Inferior parietal cortex (tissue), 1 donor: ENCODE results near the gene CYBA.

ENCODE experiments used
- DNase-seq: peaks from one replicate; pipeline ENCODE4 v3.0.0-alpha.2; 2016; ENCODE audit errors: extremely low spot score

The CYBA gene

DNA sequence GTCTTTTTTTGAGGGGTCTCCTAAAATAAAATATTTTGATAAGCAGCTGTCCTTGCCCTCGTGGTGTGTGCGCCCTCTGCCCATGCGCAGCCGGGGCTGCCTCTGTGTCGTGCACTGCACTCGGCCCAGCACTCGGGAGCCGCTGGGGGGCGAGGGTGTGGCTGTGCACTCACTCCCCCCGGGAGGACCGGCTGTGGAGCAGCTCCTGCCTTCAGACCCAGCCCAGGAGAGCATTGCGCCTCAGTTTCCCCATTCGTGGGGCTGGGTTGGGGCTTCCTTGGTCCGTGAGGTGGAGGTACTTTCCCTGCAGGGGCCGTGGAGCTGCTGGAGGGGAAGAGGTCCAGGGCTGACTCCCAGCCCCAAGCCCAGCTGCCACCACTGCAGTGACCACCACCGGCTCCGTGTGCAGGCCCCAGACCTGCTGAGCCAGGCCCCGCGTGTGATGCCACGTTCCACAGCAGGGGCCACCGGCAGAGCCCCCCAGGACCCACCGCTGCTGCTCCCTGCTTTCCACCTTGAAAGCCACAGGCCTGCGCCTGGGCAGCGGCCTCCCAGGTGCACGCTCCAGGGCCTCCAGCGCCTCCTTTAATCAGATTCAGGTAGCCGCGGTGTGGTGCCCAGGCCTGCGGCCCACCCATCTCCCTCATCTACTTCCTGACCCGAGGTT lies 18.8 kb downstream of the CYBA start:
- no peak for DNase-seq

DNA sequence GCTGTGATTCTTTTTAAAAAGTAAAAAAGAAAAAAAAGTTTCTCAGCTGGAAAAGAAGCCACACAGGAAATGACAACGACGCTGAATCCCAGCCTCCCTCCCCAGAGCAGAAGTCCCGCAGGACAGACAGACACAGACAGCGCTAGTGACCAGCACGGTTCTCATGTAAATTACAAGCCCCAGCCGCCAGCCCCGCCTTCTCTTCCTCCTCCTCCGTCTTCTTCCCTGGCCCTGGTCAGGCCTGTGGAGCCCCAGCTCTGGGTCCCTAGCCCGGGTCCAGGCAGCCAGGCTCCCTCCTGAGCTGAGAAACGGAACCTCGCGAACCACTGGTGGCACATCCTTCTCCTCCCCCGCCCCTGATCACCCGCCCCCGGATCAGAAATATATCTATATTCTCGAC lies 19.5 kb downstream of the CYBA start:
- no peak for DNase-seq

DNA sequence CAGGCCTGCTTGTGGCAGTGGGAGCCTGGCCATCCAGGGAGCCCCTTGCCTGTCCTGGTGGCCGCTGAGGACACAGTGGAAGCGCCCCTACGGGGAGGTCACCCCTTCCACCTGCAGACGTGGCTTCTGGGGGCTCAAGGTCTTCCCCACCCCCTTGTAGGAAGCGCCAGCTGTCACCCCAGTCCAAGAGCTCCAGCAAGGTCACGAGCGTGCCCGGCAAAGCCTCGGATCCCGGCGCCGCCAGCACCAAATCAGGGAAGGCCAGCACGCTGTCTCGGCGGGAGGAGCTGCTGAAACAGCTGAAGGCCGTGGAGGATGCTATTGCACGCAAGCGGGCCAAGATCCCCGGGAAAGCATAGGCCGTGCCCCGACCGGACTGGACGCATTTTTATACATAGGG lies 19.9 kb downstream of the CYBA start:
- no peak for DNase-seq

GRCh38 chr16:88630433-88630832 lies 20.4 kb downstream of the CYBA start:
- DNase-seq, result no peak

DNA sequence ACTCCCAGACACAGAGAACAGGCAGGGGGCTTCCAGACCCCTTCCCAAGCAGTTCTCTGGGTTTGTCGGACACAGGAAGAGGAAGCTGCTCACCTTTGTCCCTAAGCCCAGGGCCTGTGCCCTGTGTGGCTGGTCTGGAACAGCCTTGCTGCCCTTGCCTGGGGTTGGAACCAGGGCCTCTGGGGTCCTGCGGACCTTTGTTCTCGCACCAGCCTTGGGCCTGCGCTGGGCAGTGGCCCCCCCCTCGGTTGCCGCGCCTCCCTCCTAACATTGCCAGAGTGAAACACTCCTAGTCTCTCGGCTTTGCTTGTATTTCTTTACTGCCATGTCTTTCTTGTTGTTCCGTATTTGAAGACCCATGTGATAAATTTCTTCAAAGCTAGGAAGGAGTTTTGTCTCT lies 21.0 kb downstream of the CYBA start:
- DNase-seq, result no peak

- no peak for DNase-seq
Observed at GRCh38 chr16:88628512-88628974, 22.3 kb downstream of the CYBA start.

- no peak for DNase-seq
Observed at GRCh38 chr16:88627531-88628411, 23.1 kb downstream of the CYBA start.

GRCh38 chr16:88626646-88627045 lies 24.2 kb downstream of the CYBA start:
- no peak for DNase-seq

DNA sequence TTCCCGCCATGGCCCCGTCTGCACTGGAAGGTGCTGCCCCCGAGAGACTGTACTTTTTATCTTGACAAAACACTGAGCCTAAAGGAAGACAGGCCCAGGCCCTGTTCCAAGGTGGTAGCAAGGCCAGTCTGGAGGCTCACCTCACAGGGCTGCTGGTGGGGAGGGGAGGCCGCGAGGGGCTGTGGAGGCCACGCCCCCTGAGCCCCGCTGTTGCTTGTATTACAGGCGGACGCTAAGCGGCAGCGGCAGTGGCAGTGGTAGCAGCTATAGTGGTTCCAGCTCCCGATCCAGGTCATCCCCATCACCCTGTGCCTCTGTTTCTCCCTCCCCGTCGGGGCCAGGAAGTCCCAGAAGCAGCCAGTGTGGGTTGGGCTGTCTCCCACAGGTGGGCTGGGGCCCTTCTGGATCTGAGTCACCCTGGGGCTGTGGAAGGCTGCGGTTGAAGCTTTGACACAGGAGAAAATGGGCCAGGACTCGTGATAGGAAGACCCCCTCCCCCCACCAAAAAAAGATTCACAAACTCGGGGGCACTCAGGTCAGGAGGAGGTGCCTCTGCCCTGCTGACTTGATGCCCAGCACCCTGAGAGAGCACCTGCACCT lies 25.8 kb downstream of the CYBA start:
- DNase-seq, result no peak

DNA sequence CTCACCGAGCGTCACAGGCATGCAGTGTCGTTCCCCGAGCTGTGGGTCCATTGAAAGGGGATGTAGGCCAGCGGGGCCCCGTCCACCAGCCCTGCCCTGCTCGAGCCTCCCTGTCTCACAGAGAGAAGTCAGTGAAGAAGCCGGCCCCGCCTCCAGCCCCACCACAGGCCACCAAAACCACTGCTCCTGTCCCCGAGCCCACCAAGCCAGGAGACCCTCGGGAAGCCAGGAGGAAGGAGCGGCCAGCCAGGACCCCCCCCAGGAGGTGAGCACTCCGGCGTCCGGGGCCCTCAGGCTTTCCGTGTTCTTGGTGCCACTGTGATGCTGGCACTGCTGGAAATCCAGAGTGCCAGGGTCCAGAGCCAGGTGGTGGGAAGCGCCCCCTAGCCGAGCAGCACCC lies 26.4 kb downstream of the CYBA start:
- no peak for DNase-seq

GRCh38 chr16:88623858-88624257 lies 27.0 kb downstream of the CYBA start:
- DNase-seq, result no peak

DNA sequence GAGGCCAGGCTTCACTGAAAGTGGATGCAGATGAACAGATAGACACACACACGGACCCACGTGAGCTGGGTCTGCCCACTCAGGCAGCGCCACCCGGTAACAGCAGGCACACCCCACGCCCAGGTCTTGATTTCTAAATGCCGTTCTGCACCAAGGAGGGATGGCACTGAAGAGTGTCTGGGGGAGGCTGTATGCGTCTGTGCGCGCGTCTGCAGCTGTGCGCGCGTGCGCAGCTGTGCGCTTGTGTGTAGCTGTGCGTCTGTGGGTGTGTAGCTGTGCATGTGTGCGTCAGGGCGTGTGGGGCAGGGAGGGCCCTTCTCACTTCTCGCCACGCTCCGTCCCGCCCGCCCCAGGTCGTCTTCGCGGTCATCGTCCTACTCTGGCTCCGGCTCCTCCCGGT lies 28.0 kb downstream of the CYBA start:
- DNase-seq, result peak; percentile 6

GRCh38 chr16:88622125-88622524 lies 28.7 kb downstream of the CYBA start:
- no peak for DNase-seq

- no peak for DNase-seq
Observed at GRCh38 chr16:88619859-88620815, 30.7 kb downstream of the CYBA start.

GRCh38 chr16:88618956-88619667 lies 31.7 kb downstream of the CYBA start:
- DNase-seq, result no peak

- DNase-seq, result no peak
Observed at GRCh38 chr16:88618182-88618955, 32.5 kb downstream of the CYBA start.

DNA sequence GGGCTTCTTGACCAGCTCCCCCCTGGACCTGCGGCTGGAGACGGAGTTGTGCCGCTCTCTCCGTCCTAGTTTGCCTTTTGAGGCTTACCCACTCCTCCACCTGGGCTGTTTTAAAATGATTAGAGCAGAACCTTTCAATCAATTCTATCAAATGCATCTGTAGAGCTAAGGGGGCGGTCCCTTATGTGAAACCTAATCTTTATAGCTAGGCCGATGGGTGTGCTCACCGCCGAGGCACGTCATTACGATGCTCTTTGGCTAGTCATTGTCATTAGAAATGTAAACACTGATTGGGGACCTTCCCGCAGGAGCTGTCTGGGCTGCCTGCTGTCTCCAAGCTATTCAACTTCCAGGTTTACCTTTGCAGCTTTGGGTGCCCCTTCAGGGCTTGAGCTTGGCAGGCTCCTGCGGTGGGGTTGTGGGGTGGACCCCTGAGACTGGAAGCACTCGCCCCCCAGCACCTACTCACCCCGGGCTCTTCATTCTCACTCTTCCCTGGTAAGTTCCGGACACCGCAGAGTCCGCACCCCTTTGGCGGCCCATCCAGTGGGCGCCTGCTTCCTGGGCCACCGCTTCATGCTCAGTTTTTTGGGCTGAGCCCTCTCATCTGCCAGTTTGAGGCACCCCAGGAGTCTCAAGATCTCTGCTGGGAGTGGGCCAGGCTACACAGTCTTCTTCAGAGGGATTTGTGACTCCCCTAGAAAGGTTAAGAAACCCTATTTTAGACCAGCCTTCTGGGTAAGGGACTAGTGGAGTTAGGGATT lies 33.4 kb downstream of the CYBA start:
- no peak for DNase-seq

- DNase-seq, result no peak
Observed at GRCh38 chr16:88616736-88617135, 34.1 kb downstream of the CYBA start.

DNA sequence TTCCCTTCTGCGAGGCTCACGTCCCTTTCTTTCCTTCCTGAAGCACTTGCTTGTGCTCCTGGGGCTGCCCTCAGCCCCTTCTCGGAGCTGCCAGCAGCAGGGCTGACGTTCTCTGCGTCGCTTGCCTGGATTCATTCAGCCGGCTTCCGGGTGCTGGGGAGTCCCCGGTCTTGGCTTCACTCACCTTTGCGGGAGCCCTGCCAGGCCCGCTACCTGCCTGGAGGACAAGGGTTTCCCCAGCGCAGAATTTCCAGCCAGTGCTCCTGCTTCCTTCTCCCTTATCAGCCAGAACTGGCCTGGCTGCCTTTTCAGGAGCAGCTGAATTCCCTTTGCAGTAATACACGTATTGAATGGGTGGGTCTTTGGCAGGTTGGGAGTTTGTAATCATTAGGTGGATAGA lies 34.5 kb downstream of the CYBA start:
- DNase-seq, result no peak
